HG03354 (cell line): ENCODE measurements around the gene UBA1.

Experiments
- ATAC-seq: cut with Tn5 transposase; IDR thresholded peaks from one replicate; pipeline ENCODE4 v1.9.1; 2021; ENCODE audit warnings: mild to moderate bottlenecking; ENCODE audit not compliant: unreplicated experiment, poor library complexity, severe bottlenecking

UBA1 gene

DNA sequence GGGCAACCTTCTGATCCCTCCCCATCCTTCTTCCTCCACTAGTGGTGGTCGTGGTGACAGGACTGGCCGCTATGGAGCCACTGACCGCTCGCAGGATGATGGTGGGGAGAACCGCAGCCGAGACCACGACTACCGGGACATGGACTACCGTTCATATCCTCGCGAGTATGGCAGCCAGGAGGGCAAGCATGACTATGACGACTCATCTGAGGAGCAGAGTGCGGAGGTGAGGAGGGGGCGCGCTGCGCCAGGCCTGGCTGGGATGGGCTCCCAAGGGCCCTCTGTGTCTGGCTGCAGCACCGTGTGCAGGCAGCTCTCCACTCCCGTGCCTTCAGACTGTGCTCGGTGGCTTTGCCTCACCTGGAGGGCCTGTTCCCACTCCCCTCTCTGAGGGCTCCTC lies 24.4 kb upstream of the UBA1 start:
- no peak for ATAC-seq

DNA sequence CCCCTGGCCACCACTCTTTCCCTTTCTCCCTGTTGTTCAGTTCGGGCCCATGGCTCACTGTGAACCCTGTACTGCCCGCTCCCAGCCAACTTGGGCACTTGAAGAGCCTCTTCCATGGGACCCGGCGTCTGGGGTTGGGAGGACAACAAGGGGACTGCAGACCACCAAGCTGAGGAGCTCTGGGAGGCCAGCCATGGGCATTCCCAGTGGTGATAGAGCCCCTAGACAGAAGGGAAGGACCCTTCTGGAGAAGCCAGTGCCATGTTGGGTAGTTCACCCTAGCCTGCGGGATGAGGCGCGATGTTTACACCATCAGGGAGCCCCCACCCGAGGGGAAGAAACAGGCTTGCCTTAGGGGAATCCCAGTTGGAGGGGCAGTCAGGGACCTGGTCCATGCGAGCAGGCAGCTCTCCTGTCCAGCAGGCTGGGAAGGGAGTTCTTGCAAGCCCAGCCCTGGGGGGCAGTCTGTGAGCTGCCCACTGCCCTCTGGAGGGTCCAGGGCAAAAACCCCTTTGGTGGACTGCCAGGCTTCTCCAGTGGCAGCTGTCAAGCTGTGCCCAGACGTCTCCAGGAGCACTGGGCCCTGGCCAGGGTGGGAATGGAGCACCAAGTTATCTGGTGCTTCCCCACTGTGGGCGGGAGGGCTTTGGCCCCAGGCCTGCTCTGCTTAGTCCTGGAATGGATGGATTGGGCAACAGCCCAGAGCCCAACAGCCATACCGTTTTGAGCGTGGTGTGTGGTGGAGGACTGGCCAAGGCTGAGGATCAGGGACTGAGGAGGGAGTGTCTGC lies 23.7 kb upstream of the UBA1 start:
- ATAC-seq, result no peak

DNA sequence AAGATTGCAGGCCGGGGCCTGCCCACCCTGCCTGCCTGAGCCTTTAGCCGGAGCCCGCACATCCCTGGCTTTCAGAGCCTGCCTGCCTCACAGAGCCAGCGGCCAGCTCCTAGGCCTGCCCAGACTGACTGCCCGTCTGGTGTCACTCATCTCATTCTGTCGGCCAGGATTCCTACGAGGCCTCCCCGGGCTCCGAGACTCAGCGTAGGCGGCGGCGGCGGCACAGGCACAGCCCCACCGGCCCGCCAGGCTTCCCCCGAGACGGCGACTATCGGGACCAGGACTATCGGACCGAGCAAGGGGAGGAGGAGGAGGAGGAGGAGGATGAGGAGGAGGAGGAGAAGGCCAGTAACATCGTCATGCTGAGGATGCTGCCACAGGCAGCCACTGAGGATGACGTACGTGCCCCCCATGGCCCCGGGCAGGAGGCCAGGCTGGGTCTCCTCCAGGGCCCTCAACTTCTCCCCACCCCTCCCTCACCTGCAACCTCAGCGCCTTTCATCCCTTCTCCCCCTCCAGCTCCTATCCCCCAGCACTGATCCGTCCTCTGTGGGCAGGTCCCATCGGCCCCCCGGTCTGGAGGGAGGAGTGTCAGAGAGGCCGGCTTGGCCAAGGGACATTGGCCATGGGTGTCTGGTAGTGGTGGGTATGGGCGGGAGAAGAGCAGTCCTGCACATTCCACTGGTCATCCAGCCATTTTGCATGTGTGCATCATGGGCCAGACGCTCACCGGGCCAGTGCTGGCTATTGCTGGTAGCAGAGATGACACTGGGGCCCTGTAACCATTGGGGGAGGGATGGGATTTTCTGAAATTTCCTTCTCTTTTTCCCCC lies 22.6 kb upstream of the UBA1 start:
- no peak for ATAC-seq

DNA sequence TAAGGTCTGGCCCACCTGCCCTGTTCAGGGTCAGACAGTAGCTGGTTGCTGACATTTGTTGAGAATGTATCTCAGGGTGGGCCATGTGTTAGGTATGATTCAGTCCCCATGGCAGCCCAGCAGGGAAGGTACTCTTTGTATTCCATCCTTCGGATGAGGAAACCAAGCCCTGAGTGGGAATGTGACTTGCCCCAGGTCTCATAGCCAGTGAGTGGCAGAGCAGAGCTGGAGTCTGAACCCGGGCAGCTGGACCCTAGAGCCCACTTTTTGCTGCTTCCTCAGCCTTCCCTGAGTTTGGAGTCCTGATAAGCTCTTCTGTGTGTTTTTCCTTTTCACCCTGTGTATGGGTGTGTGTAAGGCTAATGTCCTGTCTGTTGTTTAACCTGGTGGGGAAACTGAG lies 21.6 kb upstream of the UBA1 start:
- ATAC-seq, result no peak

DNA sequence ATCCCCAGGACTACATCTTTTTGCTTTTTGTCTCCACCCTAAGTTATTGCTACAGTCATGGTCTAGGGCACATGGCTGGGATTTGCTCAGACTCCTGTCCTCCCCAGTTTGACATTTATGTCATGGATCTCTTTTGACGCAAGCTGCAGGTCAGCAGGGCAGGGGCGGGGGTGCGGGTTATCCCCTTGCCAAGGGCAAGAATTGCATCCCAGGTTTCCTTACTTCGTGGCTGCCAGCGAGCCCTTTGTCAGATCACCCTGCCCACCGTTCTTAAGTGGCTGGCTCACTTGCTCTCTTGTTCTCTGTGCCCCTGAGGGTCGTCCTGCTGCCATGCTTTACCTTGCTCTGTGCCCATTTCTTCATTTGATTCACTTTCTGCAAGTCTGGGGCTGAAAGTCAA lies 21.1 kb upstream of the UBA1 start:
- ATAC-seq, result no peak

DNA sequence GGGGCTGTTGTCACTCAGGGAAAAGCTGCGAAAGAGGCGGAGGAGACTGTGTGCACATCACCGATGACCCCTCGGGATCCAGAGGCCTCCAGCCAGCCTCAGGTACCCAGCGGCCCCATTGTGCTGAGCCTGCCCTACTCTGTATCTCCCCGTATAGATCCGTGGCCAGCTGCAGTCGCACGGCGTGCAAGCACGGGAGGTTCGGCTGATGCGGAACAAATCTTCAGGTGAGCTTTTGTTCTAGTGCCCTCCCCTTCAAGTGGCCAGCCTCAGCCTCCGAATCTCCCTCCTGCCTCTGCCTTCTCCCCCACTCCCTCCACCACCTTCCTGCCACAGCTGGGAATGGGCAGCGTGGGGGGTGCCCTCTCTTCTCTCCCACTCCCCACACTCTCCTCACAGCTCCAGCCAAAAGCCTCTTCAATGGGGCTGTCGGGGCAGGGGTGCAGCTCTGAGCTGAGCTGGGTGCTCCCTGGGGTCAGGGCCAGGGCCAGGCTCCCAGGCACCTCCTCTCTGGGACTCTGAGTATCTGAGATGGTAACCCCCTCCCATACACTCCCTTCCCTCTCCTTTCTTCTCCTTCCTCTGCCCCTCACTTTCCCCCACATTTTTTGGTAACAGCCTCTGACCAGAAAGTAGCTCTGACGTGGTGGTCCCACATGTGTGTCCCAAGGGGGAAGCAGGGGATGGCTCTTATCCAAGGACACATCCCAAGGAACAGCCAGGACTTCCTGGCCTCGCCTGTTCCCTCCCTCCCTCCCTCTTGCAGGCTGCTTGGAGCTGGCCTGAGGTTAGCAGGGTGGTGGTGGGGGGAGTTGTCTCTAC lies 20.4 kb upstream of the UBA1 start:
- ATAC-seq, result no peak

DNA sequence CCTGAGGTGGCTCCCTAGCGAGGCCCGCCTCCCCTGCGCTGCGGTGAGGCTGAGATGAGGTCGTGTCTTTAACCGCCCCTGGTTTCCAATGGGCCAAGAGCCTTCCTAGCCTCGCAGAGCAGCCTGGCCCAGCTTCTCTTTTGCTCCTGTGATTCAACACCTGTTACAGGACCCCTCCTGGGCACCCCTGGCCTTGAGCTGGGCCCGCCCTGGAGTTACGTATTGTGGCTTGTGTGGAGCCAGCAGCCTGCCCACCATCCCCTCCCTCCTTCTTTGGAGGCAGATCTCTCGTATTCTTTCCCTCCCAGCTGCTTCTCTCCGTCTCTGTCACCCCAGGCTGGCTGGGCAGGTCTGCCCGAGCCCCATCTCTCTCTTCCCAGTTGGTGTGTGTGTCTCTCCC lies 19.3 kb upstream of the UBA1 start:
- no peak for ATAC-seq

DNA sequence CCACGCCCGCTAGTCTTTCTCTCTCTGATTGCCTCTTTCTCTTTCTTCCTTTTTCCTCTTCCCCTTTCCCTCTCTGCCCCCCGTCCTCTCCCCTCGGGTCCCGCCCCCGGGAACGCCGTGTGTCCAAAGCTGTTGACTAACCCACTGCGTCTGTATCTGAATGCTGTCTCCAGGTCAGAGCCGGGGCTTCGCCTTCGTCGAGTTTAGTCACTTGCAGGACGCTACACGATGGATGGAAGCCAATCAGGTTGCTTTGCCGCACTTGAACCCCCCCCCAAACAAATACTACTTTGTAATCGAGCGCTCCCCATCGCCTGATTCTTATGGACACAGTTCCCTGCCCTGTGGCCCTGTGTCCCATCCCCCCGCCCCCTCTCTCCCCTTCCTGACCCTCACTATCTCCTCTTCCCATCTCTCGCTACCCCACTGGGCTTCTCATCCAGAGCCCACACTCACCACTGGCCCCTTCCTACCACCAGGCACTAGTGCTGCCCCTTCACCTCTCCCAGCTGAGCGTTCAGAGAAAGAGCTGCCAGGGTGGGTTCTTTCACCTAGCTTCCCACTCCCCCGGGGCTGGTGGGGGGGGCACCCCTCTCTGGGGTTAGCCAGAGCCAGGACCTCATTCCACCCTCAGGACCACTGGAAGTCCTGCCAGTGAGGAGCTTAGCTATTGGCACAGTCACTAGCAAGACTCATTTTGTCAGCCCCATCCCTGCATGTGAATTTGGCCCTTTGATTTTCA lies 18.6 kb upstream of the UBA1 start:
- ATAC-seq, result no peak

DNA sequence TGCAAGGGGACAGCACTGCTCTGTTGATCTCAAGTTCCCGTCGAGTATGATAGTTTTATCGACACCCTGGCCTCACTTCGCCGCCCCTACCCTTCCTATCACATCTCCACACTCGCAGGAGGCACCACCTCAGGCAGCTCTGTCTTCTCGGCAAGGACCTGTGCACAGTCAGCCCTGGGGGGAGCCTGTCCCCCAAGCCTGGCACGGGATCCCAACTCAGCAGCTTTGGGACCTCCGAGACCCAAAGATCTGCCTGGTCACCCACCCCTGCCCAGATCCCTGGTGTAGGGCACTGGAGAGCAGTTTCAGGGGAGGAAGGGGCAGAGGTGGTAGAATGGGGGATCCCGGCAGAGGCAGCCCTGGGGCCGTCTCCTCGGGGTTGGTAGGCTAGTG lies 18.0 kb upstream of the UBA1 start:
- ATAC-seq, result no peak

DNA sequence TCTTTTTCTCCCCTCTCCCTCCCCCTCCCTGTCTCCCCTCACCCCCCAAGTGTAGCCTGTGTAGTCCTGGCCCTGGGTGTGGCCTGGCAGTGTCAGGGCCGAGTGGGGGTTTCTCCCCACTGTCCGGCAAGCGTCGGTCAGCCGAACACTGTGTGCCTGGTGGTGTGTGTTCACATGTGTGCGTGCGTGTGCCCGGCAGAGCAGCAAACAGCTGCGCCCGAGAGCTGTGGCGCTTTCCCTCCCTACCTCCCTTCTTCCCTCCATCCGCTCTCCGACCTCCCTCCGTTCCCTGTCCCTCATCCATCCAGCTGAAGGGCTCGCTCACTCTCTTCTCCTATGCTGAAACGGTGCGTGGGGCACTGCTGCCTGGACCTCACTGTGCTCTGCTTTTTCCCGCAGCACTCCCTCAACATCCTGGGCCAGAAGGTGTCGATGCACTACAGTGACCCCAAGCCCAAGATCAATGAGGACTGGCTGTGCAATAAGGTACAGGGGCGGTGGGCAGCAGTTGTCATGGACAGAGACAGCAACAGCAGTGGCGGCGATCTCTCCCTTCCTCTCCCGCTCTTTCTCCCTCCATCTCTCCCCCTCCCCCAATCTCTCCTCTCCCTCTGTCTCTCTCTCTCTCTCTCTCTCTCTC lies 17.4 kb upstream of the UBA1 start:
- no peak for ATAC-seq

DNA sequence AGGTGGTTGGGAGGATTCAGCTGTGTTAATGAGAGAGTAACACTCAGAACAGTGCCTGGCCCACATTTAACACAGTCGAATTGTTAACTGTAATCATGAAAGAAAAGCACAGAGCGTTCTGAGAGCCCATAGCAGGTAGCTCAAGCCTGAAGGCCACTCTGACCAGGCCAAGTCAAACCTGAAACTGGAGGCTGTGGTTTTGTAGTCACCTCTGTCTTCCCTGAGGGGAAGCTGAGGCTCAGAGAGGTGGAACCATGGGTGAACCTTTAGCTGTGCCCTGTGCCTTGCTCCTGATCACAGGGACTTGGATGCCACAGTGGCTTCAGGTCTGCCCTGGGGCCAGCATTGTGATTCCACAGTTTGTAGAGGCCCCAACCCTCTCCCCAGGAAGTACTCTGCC lies 16.6 kb upstream of the UBA1 start:
- ATAC-seq, result no peak

DNA sequence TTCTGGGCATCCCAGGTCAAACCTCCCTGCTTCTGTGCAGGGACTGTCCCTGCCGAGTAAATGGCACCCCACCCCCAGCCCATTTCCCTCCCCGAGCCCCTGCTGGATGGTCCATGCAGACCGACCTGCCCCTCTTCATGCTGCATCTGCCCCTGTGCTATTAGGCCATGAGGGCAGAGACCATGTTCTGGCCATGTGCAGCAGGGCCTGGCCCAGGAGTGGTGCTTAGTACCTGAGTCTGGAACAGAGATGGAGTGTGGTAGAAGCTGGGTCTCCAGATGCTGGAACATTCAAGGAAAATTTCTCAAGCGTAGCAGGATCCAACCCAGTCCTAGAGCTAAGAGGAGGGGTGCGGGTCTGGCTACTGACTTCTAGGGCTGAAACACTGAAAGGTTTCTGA lies 15.3 kb upstream of the UBA1 start:
- no peak for ATAC-seq

DNA sequence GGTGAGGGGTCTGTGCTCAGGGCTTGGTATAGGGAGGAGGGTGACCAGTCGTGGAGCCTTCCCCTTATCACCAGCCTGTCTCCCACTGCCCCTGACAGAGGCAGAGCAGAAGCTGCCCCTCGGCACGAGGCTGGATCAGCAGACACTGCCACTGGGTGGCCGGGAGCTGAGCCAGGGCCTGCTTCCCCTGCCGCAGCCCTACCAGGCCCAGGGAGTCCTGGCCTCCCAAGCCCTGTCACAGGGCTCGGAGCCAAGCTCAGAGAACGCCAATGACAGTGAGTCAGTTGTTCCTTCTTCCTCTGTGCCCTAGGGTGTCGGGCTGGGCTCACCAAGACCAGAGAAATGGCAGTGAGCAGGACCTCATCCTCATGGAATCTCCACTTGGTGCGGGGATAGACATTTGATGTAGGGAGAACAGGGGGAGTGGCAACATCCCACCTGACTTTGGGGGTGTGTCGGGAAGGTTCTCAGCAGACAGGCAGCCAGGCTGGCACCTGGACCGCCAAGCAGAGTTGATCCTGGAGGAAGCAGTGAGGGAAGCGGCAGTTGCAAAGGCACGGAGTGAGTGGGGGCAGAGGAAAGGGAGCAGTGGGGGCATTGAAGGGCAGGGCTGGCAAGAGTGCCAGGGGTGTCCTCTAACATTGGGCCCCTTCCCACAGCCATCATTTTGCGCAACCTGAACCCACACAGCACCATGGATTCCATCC lies 14.3 kb upstream of the UBA1 start:
- ATAC-seq, result no peak

DNA sequence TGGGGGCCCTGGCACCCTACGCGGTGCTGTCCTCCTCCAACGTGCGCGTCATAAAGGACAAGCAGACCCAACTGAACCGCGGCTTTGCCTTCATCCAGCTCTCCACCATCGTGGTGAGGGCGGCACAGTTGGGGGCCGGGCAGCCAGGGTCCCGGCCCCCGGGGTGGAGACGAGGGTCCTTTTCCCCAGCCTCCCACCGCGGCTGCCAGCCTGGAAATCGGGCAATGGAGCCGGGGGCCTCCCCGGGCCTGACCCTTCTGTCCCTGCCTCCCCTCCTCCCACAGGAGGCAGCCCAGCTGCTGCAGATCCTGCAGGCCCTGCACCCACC lies 13.7 kb upstream of the UBA1 start:
- no peak for ATAC-seq

DNA sequence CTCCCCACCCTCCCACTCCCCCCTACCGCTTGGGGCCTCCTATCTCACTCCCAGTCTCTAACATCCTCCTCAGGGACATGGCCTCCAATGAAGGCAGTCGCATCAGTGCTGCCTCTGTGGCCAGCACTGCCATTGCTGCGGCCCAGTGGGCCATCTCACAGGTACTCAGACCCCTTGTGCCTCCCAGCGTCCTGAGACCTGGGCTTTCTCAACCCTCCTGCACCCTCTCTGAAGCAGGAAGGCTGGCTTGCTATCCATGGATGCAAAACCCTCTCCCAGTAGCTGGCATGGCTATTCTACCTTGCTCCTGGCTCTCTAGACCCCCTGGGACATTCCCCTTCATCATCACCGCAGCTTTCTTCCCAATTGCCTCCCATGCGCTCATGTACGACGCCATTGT lies 13.3 kb upstream of the UBA1 start:
- no peak for ATAC-seq

DNA sequence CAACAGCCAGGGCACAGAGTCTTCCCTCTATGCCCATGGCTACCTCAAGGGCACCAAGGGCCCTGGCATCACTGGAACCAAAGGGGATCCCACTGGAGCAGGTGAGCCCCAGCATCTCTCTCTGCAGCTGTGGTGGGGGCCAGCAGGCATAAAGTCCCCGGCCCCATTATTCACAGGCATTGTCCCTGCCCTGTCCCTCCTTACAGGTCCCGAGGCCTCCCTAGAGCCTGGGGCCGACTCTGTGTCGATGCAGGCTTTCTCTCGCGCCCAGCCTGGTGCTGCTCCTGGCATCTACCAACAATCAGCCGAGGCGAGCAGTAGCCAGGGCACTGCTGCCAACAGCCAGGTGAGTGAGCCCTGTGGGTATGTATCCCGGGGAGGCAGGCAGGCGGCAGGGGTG lies 12.3 kb upstream of the UBA1 start:
- no peak for ATAC-seq

DNA sequence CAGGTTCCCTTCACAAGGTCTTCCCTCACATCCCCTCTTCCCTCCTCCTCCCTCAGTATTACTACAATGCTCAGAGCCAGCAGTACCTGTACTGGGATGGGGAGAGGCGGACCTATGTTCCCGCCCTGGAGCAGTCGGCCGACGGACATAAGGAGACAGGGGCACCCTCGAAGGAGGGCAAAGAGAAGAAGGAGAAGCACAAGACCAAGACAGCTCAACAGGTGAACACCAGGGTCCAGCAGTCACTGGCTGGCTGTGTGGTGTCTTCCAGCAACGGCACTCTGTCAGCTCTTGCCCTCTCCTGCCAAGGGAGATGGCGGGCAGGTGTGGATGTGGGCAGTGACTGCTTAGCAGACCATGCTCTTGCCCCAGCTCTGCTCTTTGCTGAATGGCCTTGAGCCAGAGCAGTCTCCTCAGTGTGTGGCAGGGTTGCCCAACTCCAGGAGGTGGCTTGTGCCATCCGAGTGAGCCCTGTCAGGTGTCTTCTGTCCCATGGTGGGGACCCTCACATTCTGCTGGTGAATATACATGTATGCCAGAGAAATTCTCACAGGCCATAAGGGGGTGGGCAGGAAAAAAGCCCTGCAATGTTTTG lies 11.4 kb upstream of the UBA1 start:
- no peak for ATAC-seq

DNA sequence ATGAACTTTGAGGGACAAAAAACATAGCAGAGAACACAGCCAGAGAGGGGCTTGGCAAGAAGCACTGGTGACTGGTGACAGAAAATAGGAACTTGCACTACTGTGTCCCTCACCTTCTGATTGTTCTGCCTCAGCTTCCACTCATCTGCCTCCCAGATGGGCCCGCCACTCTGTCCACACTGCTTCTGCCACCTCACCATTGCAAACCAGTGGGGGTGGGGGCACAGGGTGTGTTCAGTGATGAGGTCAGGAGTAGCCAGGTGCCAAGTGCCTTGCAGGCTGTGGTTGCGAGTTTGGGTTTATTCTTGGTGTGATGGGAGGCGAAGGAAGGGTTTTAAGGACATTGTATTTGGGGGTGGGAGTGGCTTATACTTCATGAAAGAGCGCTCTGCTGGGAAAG lies 9.1 kb upstream of the UBA1 start:
- no peak for ATAC-seq

DNA sequence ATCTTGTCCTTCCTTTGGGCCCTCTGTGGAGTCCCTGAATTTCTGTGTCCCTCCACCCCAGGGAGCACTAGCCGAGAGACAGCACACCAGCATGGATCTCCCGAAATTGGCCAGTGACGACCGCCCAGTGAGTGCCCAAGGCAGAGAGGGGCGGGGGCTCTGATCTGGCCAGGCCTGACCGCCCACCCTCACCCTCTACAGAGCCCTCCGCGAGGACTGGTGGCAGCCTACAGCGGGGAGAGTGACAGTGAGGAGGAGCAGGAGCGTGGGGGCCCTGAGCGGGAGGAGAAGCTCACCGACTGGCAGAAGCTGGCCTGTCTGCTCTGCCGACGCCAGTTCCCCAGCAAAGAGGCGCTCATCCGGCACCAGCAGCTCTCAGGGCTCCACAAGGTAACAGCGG lies 8.4 kb upstream of the UBA1 start:
- no peak for ATAC-seq
